Cardiac septum (tissue), 1 donor: ENCODE measurements around the gene DSP. TPM values are rescaled to one million over a fixed set of nuclear protein-coding genes. Genes with fewer than 3 reads are reported as not detected.

Experiments used
- DNase-seq: peaks from one replicate; pipeline ENCODE4 v3.0.0-alpha.2; 2020; ENCODE audit warnings: low spot score
- intact Hi-C: fragments of 100-400 bp; cut with DNase I; formaldehyde crosslinking; loops from one replicate; pipeline ENCODE4 v1.14.0; 2022
- total RNA-seq: library from RNA; stranded (reverse); fragmentation: NEBNext Ultra II Directional; extraction: Animal tissue kit (Norgen Biotek cat#: 25700); gene quantifications from one replicate; pipeline ENCODE4 v1.2.1, GENCODE V29; 2021
- donor health status: DM: no; HTN: no; CAD: no.

The DSP gene
- total RNA-seq, 1 donor from 2014 or later = 241 TPM

- DNase-seq = no peak
- intact Hi-C loops = no loop called here
Observed at GRCh38 chr6:7555671-7556070, 14.2 kb downstream of the DSP start.

GRCh38 chr6:7556394-7557106 lies 15.1 kb downstream of the DSP start:
- no peak for DNase-seq
- intact Hi-C loops = no loop called here

GRCh38 chr6:7557652-7558051 lies 16.2 kb downstream of the DSP start:
- intact Hi-C loops = no loop called here
- DNase-seq = no peak

- DNase-seq = no peak
- intact Hi-C loops = no loop called here
Observed at GRCh38 chr6:7558781-7559180, 17.3 kb downstream of the DSP start.

GRCh38 chr6:7559196-7559595 lies 17.7 kb downstream of the DSP start:
- intact Hi-C loops = no loop called here
- DNase-seq = no peak

- intact Hi-C loops = no loop called here
- DNase-seq = no peak
Observed at GRCh38 chr6:7559651-7560385, 18.3 kb downstream of the DSP start.

GRCh38 chr6:7561153-7561964 lies 19.9 kb downstream of the DSP start:
- DNase-seq = no peak
- intact Hi-C loops = no loop called here

GRCh38 chr6:7562769-7563168 lies 21.3 kb downstream of the DSP start:
- intact Hi-C loops = no loop called here
- no peak for DNase-seq

- intact Hi-C loops = loop anchor here (5.0 kb wide), 1 partner anchor 139 kb away; no protein-coding TSS in a partner anchor
- no peak for DNase-seq
Observed at GRCh38 chr6:7566107-7566506, 24.6 kb downstream of the DSP start.

- intact Hi-C loops = loop anchor here (5.0 kb wide), 1 partner anchor 139 kb away; no protein-coding TSS in a partner anchor
Observed at GRCh38 chr6:7566617-7567173, 25.2 kb downstream of the DSP start.

GRCh38 chr6:7568021-7568420 lies 26.6 kb downstream of the DSP start:
- DNase-seq = no peak
- intact Hi-C loops = loop anchor here (5.0 kb wide), 1 partner anchor 141 kb away; no protein-coding TSS in a partner anchor

More at GRCh38 chr6:7566617-7567173, 25.2 kb downstream of the DSP start:
- DNase-seq = no peak

GRCh38 chr6:7569082-7569481 lies 27.6 kb downstream of the DSP start:
- no peak for DNase-seq
- intact Hi-C loops = loop anchor here (5.0 kb wide), 1 partner anchor 142 kb away; no protein-coding TSS in a partner anchor

- no peak for DNase-seq
- intact Hi-C loops = no loop called here
Observed at GRCh38 chr6:7572213-7572943, 30.9 kb downstream of the DSP start.

GRCh38 chr6:7574500-7574899 lies 33.0 kb downstream of the DSP start:
- no peak for DNase-seq
- intact Hi-C loops = no loop called here

GRCh38 chr6:7578516-7578915 lies 37.0 kb downstream of the DSP start:
- no peak for DNase-seq
- intact Hi-C loops = no loop called here

- intact Hi-C loops = no loop called here
- no peak for DNase-seq
Observed at GRCh38 chr6:7578931-7579330, 37.5 kb downstream of the DSP start.

- intact Hi-C loops = no loop called here
Observed at GRCh38 chr6:7579851-7580250, 38.4 kb downstream of the DSP start.

GRCh38 chr6:7580537-7580926 lies 39.1 kb downstream of the DSP start:
- no peak for DNase-seq
- intact Hi-C loops = no loop called here

More at GRCh38 chr6:7579851-7580250, 38.4 kb downstream of the DSP start:
- DNase-seq = no peak

- no peak for DNase-seq
- intact Hi-C loops = no loop called here
Observed at GRCh38 chr6:7580927-7581618, 39.6 kb downstream of the DSP start.
